HL-60 (cell line): ENCODE data around the gene HBA1.

ENCODE experiments used
- DNase-seq, 2 experiments: peaks; one replicate each; pipeline ENCODE4 v3.0.0-alpha.2; 2010 to 2020; ENCODE audit warnings: low read depth in 1 of 2, low spot score in 1 of 2
- H3K27ac ChIP-seq: fragments of 250-450 bp; sonication (Bioruptor Pico); replicated peaks from 2 replicates; pipeline ENCODE4 v1.5.1; 2020; ENCODE audit warnings: mild to moderate bottlenecking, moderate library complexity
- H3K27me3 ChIP-seq: fragments of 250-450 bp; sonication (Bioruptor Pico); 2 replicates; pipeline ENCODE4 v1.5.1; 2021; ENCODE audit warnings: mild to moderate bottlenecking, moderate library complexity; ENCODE audit not compliant: insufficient read depth, poor library complexity, severe bottlenecking
- H3K4me3 ChIP-seq: replicated peaks from 2 replicates; pipeline ENCODE4 v1.5.1; 2011; ENCODE audit warnings: mild to moderate bottlenecking, control low read depth, low read length; ENCODE audit not compliant: insufficient read depth
- GABPA ChIP-seq: IDR thresholded peaks from 2 replicates; pipeline ENCODE4 v1.6.1; 2012; ENCODE audit warnings: low read depth
- POLR2AphosphoS5 ChIP-seq: IDR thresholded peaks from 2 replicates; pipeline ENCODE4 v1.6.1; 2012; ENCODE audit warnings: low read depth
- SPI1 ChIP-seq: IDR thresholded peaks from 2 replicates; pipeline ENCODE4 v1.6.1; 2012; ENCODE audit warnings: low read depth, mild to moderate bottlenecking, borderline replicate concordance
- TF ChIP-seq, protein P1 (sequence below): IDR thresholded peaks from 2 replicates; pipeline ENCODE4 v1.6.1; 2012; ENCODE audit warnings: low read depth; ENCODE audit not compliant: insufficient replicate concordance
- TF ChIP-seq, protein P2 (sequence below): IDR thresholded peaks from one replicate; pipeline ENCODE4 v1.5.1; 2011; ENCODE audit warnings: low read length, control low read depth, inconsistent platforms; ENCODE audit not compliant: insufficient read depth

Gene HBA1

DNA sequence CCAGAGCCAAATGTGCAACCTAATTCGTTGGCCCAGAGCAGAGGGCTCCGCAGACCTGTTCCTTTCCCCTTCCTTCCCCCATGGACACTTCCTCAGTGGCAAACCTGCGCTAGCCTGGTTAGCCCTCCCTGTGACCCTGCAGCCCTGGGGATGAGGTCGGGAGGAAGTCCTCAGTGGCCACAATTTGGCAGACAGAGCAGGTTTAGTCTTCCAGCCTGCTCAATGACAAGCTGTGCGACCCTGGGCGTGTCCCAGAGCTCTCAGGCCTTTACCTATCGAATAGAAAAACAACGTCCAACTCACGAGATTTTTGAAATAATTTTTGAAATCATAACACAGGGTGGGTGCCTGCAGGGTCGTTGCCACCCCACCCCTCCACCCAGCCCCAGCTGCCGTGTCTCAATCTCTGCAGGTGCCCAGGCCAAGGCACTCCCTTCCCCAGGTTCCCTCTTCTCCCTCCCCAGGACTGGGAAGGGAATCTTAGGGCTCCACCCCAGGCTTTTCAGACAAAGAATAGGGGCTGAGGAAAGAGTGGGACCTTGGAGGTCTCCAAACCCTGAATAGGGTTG, 9.3 kb upstream of the HBA1 start:
- Histone ChIP-seq H3K27ac (no peak overlapping the region), H3K27me3 (peaks cover 54% of the 10 kb centered on the region), H3K4me3 (no peak overlapping the region)
- no peak for TF ChIP-seq GABPA
- TF ChIP-seq, protein P1, sequence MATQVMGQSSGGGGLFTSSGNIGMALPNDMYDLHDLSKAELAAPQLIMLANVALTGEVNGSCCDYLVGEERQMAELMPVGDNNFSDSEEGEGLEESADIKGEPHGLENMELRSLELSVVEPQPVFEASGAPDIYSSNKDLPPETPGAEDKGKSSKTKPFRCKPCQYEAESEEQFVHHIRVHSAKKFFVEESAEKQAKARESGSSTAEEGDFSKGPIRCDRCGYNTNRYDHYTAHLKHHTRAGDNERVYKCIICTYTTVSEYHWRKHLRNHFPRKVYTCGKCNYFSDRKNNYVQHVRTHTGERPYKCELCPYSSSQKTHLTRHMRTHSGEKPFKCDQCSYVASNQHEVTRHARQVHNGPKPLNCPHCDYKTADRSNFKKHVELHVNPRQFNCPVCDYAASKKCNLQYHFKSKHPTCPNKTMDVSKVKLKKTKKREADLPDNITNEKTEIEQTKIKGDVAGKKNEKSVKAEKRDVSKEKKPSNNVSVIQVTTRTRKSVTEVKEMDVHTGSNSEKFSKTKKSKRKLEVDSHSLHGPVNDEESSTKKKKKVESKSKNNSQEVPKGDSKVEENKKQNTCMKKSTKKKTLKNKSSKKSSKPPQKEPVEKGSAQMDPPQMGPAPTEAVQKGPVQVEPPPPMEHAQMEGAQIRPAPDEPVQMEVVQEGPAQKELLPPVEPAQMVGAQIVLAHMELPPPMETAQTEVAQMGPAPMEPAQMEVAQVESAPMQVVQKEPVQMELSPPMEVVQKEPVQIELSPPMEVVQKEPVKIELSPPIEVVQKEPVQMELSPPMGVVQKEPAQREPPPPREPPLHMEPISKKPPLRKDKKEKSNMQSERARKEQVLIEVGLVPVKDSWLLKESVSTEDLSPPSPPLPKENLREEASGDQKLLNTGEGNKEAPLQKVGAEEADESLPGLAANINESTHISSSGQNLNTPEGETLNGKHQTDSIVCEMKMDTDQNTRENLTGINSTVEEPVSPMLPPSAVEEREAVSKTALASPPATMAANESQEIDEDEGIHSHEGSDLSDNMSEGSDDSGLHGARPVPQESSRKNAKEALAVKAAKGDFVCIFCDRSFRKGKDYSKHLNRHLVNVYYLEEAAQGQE: no peak
- TF ChIP-seq, protein P2, sequence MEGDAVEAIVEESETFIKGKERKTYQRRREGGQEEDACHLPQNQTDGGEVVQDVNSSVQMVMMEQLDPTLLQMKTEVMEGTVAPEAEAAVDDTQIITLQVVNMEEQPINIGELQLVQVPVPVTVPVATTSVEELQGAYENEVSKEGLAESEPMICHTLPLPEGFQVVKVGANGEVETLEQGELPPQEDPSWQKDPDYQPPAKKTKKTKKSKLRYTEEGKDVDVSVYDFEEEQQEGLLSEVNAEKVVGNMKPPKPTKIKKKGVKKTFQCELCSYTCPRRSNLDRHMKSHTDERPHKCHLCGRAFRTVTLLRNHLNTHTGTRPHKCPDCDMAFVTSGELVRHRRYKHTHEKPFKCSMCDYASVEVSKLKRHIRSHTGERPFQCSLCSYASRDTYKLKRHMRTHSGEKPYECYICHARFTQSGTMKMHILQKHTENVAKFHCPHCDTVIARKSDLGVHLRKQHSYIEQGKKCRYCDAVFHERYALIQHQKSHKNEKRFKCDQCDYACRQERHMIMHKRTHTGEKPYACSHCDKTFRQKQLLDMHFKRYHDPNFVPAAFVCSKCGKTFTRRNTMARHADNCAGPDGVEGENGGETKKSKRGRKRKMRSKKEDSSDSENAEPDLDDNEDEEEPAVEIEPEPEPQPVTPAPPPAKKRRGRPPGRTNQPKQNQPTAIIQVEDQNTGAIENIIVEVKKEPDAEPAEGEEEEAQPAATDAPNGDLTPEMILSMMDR: no peak
- no peak for TF ChIP-seq SPI1
- no peak for TF ChIP-seq POLR2AphosphoS5
- no peak for DNase-seq

DNA sequence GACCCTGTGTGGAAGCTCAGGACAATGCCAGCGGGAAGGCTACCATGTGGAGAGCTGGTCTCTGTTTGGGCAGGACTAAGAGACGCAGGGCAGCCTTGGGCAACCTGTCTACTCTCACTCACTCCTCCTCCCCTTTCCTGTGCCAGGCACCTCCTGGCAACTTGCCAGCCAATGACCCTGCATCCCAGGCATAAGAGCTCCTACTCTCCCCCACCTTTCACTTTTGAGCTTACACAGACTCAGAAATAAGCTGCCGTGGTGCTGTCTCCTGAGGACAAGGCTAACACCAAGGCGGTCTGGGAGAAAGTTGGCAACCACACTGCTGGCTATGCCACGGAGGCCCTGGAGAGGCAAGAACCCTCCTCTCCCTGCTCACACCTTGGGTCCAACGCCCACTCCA, 8.1 kb upstream of the HBA1 start:
- DNase-seq: no peak
- TF ChIP-seq POLR2AphosphoS5 (no peak), GABPA (no peak), SPI1 (no peak)
- TF ChIP-seq, protein P1: no peak
- TF ChIP-seq, protein P2: no peak

DNA sequence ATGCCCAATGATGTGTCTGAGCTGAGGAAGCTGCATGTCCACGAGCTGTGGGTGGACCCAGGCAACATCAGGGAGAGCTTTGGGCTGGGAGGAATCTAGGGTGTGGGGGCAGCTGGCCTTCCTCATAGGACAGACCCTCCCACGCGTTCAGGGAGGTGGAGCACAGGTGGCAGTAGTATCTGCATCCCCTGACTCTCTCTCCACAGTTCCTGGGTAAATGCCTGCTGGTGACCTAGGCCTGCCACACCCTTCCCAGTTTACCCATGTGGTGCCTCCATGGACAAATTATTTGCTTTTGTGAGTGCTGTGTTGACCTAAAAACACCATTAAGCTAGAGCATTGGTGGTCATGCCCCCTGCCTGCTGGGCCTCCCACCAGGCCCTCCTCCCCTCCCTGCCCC, 7.5 kb upstream of the HBA1 start:
- DNase-seq: no peak
- Histone ChIP-seq H3K4me3 (no peak overlapping the region), H3K27me3 (peaks cover 59% of the 10 kb centered on the region), H3K27ac (no peak overlapping the region)
- TF ChIP-seq, protein P2: no peak
- TF ChIP-seq, protein P1: no peak
- TF ChIP-seq POLR2AphosphoS5 (no peak), SPI1 (no peak), GABPA (no peak)

More for the DNA sequence above, 8.1 kb upstream of the HBA1 start:
- Histone ChIP-seq H3K27me3 (peaks cover 57% of the 10 kb centered on the region), H3K27ac (no peak overlapping the region), H3K4me3 (no peak overlapping the region)
